GM19240 (cell line): ENCODE data around the gene COX19.

Experiments used
- DNase-seq: peaks from one replicate; pipeline ENCODE4 v3.0.0; 2011; ENCODE audit warnings: low spot score; ENCODE audit not compliant: insufficient read length

The COX19 gene

GRCh38 chr7:992709-993607, 17.6 kb upstream of the COX19 start:
- peak; percentile 98 for DNase-seq

- DNase-seq = no peak
These were observed 16.6 kb upstream of the COX19 start for GRCh38 chr7:991729-992656.

GRCh38 chr7:990933-991728, 15.8 kb upstream of the COX19 start:
- no peak for DNase-seq

DNA sequence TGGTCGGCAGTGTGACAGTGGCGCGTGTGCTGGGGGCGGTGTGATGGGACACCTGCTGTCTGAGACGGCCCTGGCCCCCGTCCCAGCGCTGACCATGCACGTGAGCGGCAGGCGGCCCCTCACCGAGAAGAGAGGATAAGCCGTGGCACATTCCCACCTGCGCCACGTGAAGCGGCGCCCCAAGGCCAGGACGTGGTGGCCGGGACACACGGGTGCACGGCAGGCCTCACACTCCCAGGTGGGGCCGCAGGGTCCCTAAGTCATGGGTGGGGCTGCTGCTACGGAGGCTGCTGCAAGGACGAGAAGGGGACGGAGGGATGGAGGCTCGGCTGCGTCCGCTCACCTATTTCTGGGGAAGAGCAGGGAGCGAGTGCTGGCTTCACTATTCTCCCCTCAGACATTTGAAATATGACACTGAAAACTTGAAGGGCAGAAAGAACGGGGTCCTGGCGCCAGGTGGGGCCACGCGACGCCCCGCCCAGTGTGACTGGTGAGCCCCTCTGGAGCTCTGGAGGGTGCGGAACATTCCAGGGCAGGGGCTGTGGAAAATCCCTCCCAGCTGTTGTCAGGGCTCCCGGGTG, 15.1 kb upstream of the COX19 start:
- DNase-seq = no peak

- no peak for DNase-seq
These were observed 13.7 kb upstream of the COX19 start for GRCh38 chr7:988963-989529.

DNA sequence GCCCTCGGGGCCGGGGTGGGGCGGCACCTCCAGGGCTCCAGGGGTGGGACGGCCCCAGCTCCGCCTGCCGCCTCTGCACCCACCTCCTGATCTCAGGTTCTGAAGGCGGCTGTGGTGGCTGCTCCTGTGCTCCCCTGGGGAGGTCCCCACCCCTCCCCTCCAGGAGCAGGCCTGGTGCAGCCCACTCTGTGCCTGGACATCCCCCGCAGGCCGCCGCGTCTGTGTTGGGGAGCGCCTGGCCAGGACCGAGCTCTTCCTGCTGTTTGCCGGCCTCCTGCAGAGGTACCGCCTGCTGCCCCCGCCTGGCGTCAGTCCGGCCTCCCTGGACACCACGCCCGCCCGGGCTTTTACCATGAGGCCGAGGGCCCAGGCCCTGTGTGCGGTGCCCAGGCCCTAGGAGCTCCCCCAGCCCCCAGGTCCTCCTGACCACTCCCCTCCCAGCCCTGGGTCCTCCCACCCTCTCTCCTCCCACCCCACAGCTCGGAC, 13.1 kb upstream of the COX19 start:
- DNase-seq = no peak

GRCh38 chr7:987909-988308, 12.6 kb upstream of the COX19 start:
- DNase-seq = no peak

GRCh38 chr7:986766-987751, 11.7 kb upstream of the COX19 start:
- no peak for DNase-seq

- DNase-seq = no peak
These were observed 10.8 kb upstream of the COX19 start for GRCh38 chr7:985915-986741.

DNA sequence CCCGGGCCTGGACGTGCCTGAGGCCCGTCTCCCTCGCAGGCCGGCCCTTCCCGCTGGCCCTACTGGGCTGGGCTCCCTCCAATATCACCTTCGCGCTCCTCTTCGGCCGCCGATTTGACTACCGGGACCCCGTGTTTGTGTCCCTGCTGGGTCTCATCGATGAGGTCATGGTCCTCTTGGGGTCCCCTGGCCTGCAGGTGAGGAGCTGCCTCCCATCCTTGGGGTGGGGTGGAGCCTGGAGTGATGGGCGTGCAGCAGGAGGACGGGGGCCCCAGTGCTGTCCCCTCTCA, 9.7 kb upstream of the COX19 start:
- DNase-seq = no peak

DNA sequence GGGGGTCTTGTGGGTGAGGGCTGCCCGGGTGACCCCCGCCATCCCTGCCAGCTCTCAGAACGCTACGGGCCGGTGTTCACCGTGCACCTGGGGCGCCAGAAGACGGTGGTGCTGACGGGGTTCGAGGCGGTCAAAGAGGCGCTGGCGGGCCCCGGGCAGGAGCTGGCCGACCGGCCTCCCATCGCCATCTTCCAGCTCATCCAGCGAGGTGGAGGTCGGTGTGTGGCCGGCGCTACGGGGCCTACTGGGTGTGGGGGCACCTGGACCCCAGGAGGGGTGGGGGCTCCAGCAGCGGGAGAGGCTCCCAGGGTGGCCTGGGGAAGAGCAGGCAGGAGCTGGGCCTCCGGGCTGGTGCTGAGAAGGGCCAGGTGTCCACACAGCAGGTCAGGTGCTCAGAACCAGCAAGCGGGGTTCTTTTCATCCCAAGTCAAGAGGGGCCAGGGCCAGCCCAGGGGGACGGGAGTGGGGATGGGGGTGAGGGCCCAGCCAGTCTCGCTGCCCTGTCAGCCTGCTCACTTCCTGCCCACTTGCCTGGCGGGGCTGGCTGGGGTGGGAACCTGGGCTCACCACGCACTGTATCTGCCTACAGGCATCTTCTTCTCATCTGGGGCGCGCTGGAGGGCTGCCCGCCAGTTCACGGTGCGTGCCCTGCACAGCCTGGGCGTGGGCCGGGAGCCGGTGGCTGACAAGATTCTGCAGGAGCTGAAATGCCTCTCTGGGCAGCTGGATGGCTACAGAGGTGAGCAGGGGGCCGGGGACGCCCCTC, 9.2 kb upstream of the COX19 start:
- no peak for DNase-seq

DNA sequence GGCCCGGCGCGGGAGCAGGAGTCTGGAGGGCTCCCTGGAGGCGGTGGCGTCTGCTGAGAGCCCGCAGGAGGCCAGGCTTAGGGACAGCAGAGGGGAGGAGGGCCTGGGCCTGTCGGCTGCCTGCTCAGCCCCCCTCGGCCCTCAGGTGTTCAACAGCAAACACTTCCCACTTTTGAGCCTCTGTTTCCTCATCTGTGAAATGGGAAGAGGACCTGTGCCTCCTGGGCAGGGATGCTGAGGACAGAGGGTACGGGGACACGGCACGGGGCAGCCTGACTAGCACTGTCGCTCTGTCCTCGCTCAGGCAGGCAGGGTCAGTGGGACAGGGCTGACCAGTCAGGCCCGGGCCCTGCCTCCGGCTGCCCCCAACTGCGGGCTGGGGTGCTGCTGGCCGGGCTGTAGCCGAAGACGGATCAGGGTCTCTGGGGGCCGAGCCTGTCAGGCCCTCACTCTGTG, 8.3 kb upstream of the COX19 start:
- no peak for DNase-seq

DNA sequence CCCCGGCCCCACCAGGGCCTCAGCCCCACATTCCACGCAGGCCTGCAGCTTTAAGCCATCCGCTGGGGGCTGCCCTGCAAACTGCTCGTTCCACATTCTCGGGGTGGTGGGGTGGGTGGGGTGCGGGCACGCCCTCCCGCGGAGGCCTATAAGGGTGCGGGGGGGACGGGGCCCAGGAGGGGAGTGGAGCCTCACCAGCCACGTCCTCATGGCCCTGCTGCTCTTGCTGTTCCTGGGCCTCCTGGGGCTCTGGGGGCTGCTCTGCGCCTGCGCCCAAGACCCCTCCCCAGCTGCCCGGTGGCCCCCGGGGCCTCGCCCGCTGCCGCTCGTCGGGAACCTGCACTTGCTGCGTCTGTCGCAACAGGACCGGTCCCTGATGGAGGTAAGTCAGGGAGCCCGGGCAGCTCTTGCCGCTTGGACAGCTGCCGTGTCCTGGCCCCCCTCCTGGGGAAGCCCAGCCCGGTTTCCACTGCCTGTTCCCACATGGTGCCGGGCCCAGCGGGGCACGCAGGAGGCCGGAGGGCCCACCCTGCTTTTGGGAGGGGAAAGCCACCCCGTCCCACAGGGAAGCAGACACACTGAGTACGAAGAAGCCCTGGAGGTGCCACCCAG, 7.8 kb upstream of the COX19 start, which contains the start of gene CYP2W1:
Gene CYP2W1, plus strand, starts transcription at position 178 of the 612 bp plus-strand sequence. Its CDS starts 31 bp downstream, at position 209.
- DNase-seq = no peak

DNA sequence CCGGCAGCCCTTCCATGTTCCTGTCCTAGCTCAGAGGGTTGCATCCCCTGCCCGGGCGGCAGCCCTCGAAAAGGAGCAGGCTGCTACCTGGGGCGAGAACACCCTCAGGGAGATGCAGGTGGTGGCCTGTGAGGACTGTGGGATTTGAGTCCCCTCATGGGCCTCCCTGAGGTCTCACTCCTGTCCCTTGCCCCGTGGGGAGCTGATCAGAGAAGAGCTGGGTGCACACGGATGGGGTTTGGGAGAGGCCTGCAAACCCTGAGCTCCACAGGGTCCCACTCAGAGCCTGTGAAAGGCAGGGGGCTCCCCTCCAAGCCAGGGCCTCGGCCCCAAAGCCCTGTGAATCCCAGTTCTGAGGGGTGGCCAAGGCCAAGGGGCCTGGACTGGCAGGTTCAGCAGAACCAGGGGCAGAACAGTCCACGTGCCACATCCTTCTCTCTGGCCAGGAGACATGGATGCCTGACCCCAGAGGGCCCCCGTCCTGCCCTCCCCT, 7.2 kb upstream of the COX19 start:
- DNase-seq = no peak

DNA sequence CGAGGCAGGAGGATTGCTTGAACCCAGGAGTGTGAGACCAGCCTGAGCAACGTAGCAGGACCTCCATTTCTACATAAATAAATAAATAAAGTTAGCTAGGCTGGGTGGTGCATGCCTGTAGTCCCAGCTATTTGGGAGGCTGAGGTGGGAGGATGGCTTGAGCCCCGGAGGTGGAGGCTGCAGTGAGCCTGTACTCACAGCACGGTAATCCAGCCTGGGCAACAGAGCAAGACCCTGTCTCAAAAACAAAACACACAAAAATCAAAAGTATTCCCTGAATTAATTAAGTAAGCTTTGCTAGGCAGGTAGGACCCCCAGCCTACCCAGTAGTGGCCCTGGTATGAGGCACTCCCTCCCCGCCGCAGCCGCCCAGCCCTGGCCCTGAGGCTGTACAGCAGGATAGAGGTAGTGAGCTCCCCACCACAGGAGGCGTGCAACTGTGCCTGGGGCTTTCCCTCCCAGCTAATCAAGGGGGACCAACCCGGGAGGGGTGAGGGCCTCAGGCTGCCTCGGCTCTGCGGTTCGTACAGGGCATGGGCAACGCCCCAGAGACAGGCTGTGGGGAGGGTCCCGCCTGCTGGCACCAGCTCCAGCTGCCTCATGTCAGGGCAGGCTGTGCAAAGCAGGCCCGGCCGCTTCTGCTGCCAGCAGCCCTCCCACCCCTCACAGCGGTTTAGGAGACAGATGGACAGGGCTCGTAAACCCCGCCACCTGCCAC, 6.6 kb upstream of the COX19 start:
- no peak for DNase-seq

GRCh38 chr7:979886-980571, 4.7 kb upstream of the COX19 start:
- no peak for DNase-seq
